Measurements from ENCODE around the gene C18orf63. TPM values are rescaled to one million over a fixed set of nuclear protein-coding genes. Genes with fewer than 3 reads are reported as not detected.

C18orf63 gene
- polyA plus RNA-seq, 1 donor (not counting 4 experiments of a cell fraction or from before 2014, with no cell fraction given), result not detected

- dilution Hi-C loops (cut with MboI; ENCODE audit: extremely low pct_ligation_motif_present, low sequenced_read_pairs), result no loop called here
- H3K27me3 ChIP-seq (ENCODE audit: control insufficient read depth, extremely low read depth, insufficient read depth, low read length), result no peaks in the 10 kb centered on the region
- no peak for TF ChIP-seq CTCF (optimal IDR thresholded peaks at IDR 0.05 in 1 of 3, IDR thresholded peaks at IDR 0.05 in 1 of 3, conservative IDR thresholded peaks at IDR 0.05 in 1 of 3; ENCODE audit: extremely low read depth in 1 of 3, insufficient read depth in 2 of 3, low read length in 3 of 3)
- no peak for TF ChIP-seq EZH2 (IDR thresholded peaks at IDR 0.05; ENCODE audit: low read length)
- DNase-seq (ENCODE audit: low read depth, low spot score) (no peak), FAIRE-seq (no peak)
- H3K4me3 ChIP-seq (ENCODE audit: control insufficient read depth in 2 of 3, extremely low read depth in 1 of 3, insufficient read depth in 2 of 3, low read depth in 1 of 3, low read length in 3 of 3), result no peak overlapping the region
- H3K36me3 ChIP-seq (ENCODE audit: control insufficient read depth in 2 of 2, extremely low read depth in 1 of 2, insufficient read depth in 2 of 2, low read length in 2 of 2), result no peaks in the 10 kb centered on the region
- no peaks in the 10 kb centered on the region for H3K79me2 ChIP-seq (ENCODE audit: control insufficient read depth, insufficient read depth, low read length)
- no peak overlapping the region for H2AFZ ChIP-seq (ENCODE audit: control insufficient read depth, low read length)
- no peak overlapping the region for H3K9ac ChIP-seq (ENCODE audit: control insufficient read depth, extremely low read depth, insufficient read depth, low read length)
- H3K27ac ChIP-seq (ENCODE audit: control insufficient read depth, insufficient read depth, low read length), result no peak overlapping the region
- H3K4me1 ChIP-seq (ENCODE audit: control insufficient read depth, extremely low read depth, insufficient read depth, low read length), result peaks cover 3% of the 10 kb centered on the region
- H3K9me1 ChIP-seq (ENCODE audit: control insufficient read depth, extremely low read depth, insufficient read depth, low read length), result no peaks in the 10 kb centered on the region
- no peaks in the 10 kb centered on the region for H4K20me1 ChIP-seq (ENCODE audit: control insufficient read depth, extremely low read depth, insufficient read depth, low read length)
- no peak overlapping the region for H3K4me2 ChIP-seq (ENCODE audit: control insufficient read depth, extremely low read depth, insufficient read depth, low read depth, low read length)
- no peaks in the 10 kb centered on the region for H3K9me3 ChIP-seq (ENCODE audit: control insufficient read depth, low read depth, low read length)
These were observed 32.9 kb downstream of the C18orf63 start for GRCh38 chr18:74348581-74348980.

GRCh38 chr18:74351354-74351753 is 35.7 kb downstream of the C18orf63 start:
- Histone ChIP-seq H3K4me1 (ENCODE audit: control insufficient read depth, extremely low read depth, insufficient read depth, low read length) (peaks cover 3% of the 10 kb centered on the region), H2AFZ (ENCODE audit: control insufficient read depth, low read length) (peak overlapping the region; percentile 21), H3K4me3 (ENCODE audit: control insufficient read depth in 2 of 3, extremely low read depth in 1 of 3, insufficient read depth in 2 of 3, low read depth in 1 of 3, low read length in 3 of 3) (no peak overlapping the region), H3K36me3 (ENCODE audit: control insufficient read depth in 2 of 2, extremely low read depth in 1 of 2, insufficient read depth in 2 of 2, low read length in 2 of 2) (no peaks in the 10 kb centered on the region), H3K79me2 (ENCODE audit: control insufficient read depth, insufficient read depth, low read length) (no peaks in the 10 kb centered on the region), H3K9me3 (ENCODE audit: control insufficient read depth, low read depth, low read length) (no peaks in the 10 kb centered on the region), H4K20me1 (ENCODE audit: control insufficient read depth, extremely low read depth, insufficient read depth, low read length) (no peaks in the 10 kb centered on the region), H3K9me1 (ENCODE audit: control insufficient read depth, extremely low read depth, insufficient read depth, low read length) (no peaks in the 10 kb centered on the region), H3K4me2 (ENCODE audit: control insufficient read depth, extremely low read depth, insufficient read depth, low read depth, low read length) (no peak overlapping the region), H3K27me3 (ENCODE audit: control insufficient read depth, extremely low read depth, insufficient read depth, low read length) (no peaks in the 10 kb centered on the region), H3K27ac (ENCODE audit: control insufficient read depth, insufficient read depth, low read length) (no peak overlapping the region), H3K9ac (ENCODE audit: control insufficient read depth, extremely low read depth, insufficient read depth, low read length) (no peak overlapping the region)
- no peak for TF ChIP-seq CTCF (optimal IDR thresholded peaks at IDR 0.05 in 1 of 3, IDR thresholded peaks at IDR 0.05 in 1 of 3, conservative IDR thresholded peaks at IDR 0.05 in 1 of 3; ENCODE audit: extremely low read depth in 1 of 3, insufficient read depth in 2 of 3, low read length in 3 of 3)
- TF ChIP-seq EZH2 (IDR thresholded peaks at IDR 0.05; ENCODE audit: low read length), result no peak
- dilution Hi-C loops (cut with MboI; ENCODE audit: extremely low pct_ligation_motif_present, low sequenced_read_pairs), result no loop called here
- DNase-seq (ENCODE audit: low read depth, low spot score), result peak; percentile 28
- peak; percentile 64 for FAIRE-seq

Measured in keratinocyte (primary cell).